Measurements from ENCODE around the gene TROAP.

The TROAP gene

GRCh38 chr12:49355913-49356312 lies 32.9 kb downstream of the TROAP start:
- Histone ChIP-seq H3K9me3 (ENCODE audit: control insufficient read depth, insufficient read depth, low read length) (no peaks in the 10 kb centered on the region), H3K27ac (ENCODE audit: low read length) (no peak overlapping the region), H3K4me1 (ENCODE audit: control insufficient read depth, insufficient read depth, low read length) (no peaks in the 10 kb centered on the region), H3K36me3 (ENCODE audit: control insufficient read depth, insufficient read depth, low read length) (no peaks in the 10 kb centered on the region), H3K27me3 (ENCODE audit: control insufficient read depth, insufficient read depth, low read length) (no peaks in the 10 kb centered on the region), H3K4me3 (ENCODE audit: low read length) (no peak overlapping the region)
- WGBS (ENCODE audit: insufficient coverage, insufficient read length), result no CpG with 5 or more reads among the region's 10 CpGs
- no peak for DNase-seq (ENCODE audit: low read depth, low spot score)

GRCh38 chr12:49357103-49357678 lies 34.1 kb downstream of the TROAP start:
- H3K36me3 ChIP-seq (ENCODE audit: control insufficient read depth, insufficient read depth, low read length), result no peaks in the 10 kb centered on the region
- no peaks in the 10 kb centered on the region for H3K4me1 ChIP-seq (ENCODE audit: control insufficient read depth, insufficient read depth, low read length)
- no peak for DNase-seq (ENCODE audit: low read depth, low spot score)
- no peaks in the 10 kb centered on the region for H3K27me3 ChIP-seq (ENCODE audit: control insufficient read depth, insufficient read depth, low read length)
- H3K4me3 ChIP-seq (ENCODE audit: low read length), result no peak overlapping the region
- no CpG with 5 or more reads among the region's 3 CpGs for WGBS (ENCODE audit: insufficient coverage, insufficient read length)
- H3K9me3 ChIP-seq (ENCODE audit: control insufficient read depth, insufficient read depth, low read length), result no peaks in the 10 kb centered on the region
- H3K27ac ChIP-seq (ENCODE audit: low read length), result no peak overlapping the region

GRCh38 chr12:49358483-49359141 lies 35.6 kb downstream of the TROAP start:
- DNase-seq (ENCODE audit: low read depth, low spot score), result no peak
- no peaks in the 10 kb centered on the region for H3K4me1 ChIP-seq (ENCODE audit: control insufficient read depth, insufficient read depth, low read length)
- no peak overlapping the region for H3K27ac ChIP-seq (ENCODE audit: low read length)
- no peaks in the 10 kb centered on the region for H3K36me3 ChIP-seq (ENCODE audit: control insufficient read depth, insufficient read depth, low read length)
- H3K27me3 ChIP-seq (ENCODE audit: control insufficient read depth, insufficient read depth, low read length), result no peaks in the 10 kb centered on the region
- H3K4me3 ChIP-seq (ENCODE audit: low read length), result no peak overlapping the region
- no CpG with 5 or more reads among the region's 7 CpGs for WGBS (ENCODE audit: insufficient coverage, insufficient read length)
- no peaks in the 10 kb centered on the region for H3K9me3 ChIP-seq (ENCODE audit: control insufficient read depth, insufficient read depth, low read length)

GRCh38 chr12:49359671-49360070 lies 36.6 kb downstream of the TROAP start:
- WGBS (ENCODE audit: insufficient coverage, insufficient read length), result no CpG with 5 or more reads among the region's 7 CpGs

GRCh38 chr12:49362077-49362476 lies 39.0 kb downstream of the TROAP start:
- WGBS (ENCODE audit: insufficient coverage, insufficient read length), result no CpG with 5 or more reads among the region's 1 CpG
- no peak for DNase-seq (ENCODE audit: low read depth, low spot score)

More at GRCh38 chr12:49359671-49360070, 36.6 kb downstream of the TROAP start:
- DNase-seq (ENCODE audit: low read depth, low spot score), result no peak
- H3K27me3 ChIP-seq (ENCODE audit: control insufficient read depth, insufficient read depth, low read length), result no peaks in the 10 kb centered on the region
- H3K9me3 ChIP-seq (ENCODE audit: control insufficient read depth, insufficient read depth, low read length), result no peaks in the 10 kb centered on the region
- H3K4me1 ChIP-seq (ENCODE audit: control insufficient read depth, insufficient read depth, low read length), result no peaks in the 10 kb centered on the region
- no peaks in the 10 kb centered on the region for H3K36me3 ChIP-seq (ENCODE audit: control insufficient read depth, insufficient read depth, low read length)
- no peak overlapping the region for H3K4me3 ChIP-seq (ENCODE audit: low read length)
- H3K27ac ChIP-seq (ENCODE audit: low read length), result no peak overlapping the region

GRCh38 chr12:49364989-49365388 lies 41.9 kb downstream of the TROAP start:
- H3K36me3 ChIP-seq (ENCODE audit: control insufficient read depth, insufficient read depth, low read length), result no peaks in the 10 kb centered on the region
- WGBS (ENCODE audit: insufficient coverage, insufficient read length), result no CpG with 5 or more reads among the region's 1 CpG
- H3K4me1 ChIP-seq (ENCODE audit: control insufficient read depth, insufficient read depth, low read length), result no peaks in the 10 kb centered on the region
- H3K4me3 ChIP-seq (ENCODE audit: low read length), result no peak overlapping the region
- DNase-seq (ENCODE audit: low read depth, low spot score), result no peak
- no peaks in the 10 kb centered on the region for H3K9me3 ChIP-seq (ENCODE audit: control insufficient read depth, insufficient read depth, low read length)
- no peak overlapping the region for H3K27ac ChIP-seq (ENCODE audit: low read length)
- no peaks in the 10 kb centered on the region for H3K27me3 ChIP-seq (ENCODE audit: control insufficient read depth, insufficient read depth, low read length)

More at GRCh38 chr12:49362077-49362476, 39.0 kb downstream of the TROAP start:
- Histone ChIP-seq H3K36me3 (ENCODE audit: control insufficient read depth, insufficient read depth, low read length) (no peaks in the 10 kb centered on the region), H3K4me3 (ENCODE audit: low read length) (no peak overlapping the region), H3K27me3 (ENCODE audit: control insufficient read depth, insufficient read depth, low read length) (no peaks in the 10 kb centered on the region), H3K4me1 (ENCODE audit: control insufficient read depth, insufficient read depth, low read length) (no peaks in the 10 kb centered on the region), H3K9me3 (ENCODE audit: control insufficient read depth, insufficient read depth, low read length) (no peaks in the 10 kb centered on the region), H3K27ac (ENCODE audit: low read length) (no peak overlapping the region)

GRCh38 chr12:49365542-49365941 lies 42.5 kb downstream of the TROAP start:
- no peaks in the 10 kb centered on the region for H3K9me3 ChIP-seq (ENCODE audit: control insufficient read depth, insufficient read depth, low read length)
- no peak overlapping the region for H3K4me3 ChIP-seq (ENCODE audit: low read length)
- H3K27ac ChIP-seq (ENCODE audit: low read length), result no peak overlapping the region
- WGBS (ENCODE audit: insufficient coverage, insufficient read length), result no CpG with 5 or more reads among the region's 5 CpGs
- H3K27me3 ChIP-seq (ENCODE audit: control insufficient read depth, insufficient read depth, low read length), result no peaks in the 10 kb centered on the region
- DNase-seq (ENCODE audit: low read depth, low spot score), result no peak
- H3K4me1 ChIP-seq (ENCODE audit: control insufficient read depth, insufficient read depth, low read length), result no peaks in the 10 kb centered on the region
- H3K36me3 ChIP-seq (ENCODE audit: control insufficient read depth, insufficient read depth, low read length), result no peaks in the 10 kb centered on the region

- H3K27ac ChIP-seq (ENCODE audit: low read length), result no peak overlapping the region
- no peak for DNase-seq (ENCODE audit: low read depth, low spot score)
- no peaks in the 10 kb centered on the region for H3K27me3 ChIP-seq (ENCODE audit: control insufficient read depth, insufficient read depth, low read length)
- no peaks in the 10 kb centered on the region for H3K9me3 ChIP-seq (ENCODE audit: control insufficient read depth, insufficient read depth, low read length)
- no peaks in the 10 kb centered on the region for H3K36me3 ChIP-seq (ENCODE audit: control insufficient read depth, insufficient read depth, low read length)
- no peaks in the 10 kb centered on the region for H3K4me1 ChIP-seq (ENCODE audit: control insufficient read depth, insufficient read depth, low read length)
- no CpG with 5 or more reads among the region's 38 CpGs for WGBS (ENCODE audit: insufficient coverage, insufficient read length)
- H3K4me3 ChIP-seq (ENCODE audit: low read length), result peak overlapping the region; percentile 81; the same call in 1 of the 2 replicates
Measured at GRCh38 chr12:49366096-49366651, 43.1 kb downstream of the TROAP start.

GRCh38 chr12:49366652-49367380 lies 43.8 kb downstream of the TROAP start:
- no peaks in the 10 kb centered on the region for H3K4me1 ChIP-seq (ENCODE audit: control insufficient read depth, insufficient read depth, low read length)

GRCh38 chr12:49367381-49368239 lies 44.6 kb downstream of the TROAP start, which contains the start of gene SPATS2:
Gene SPATS2 (plus strand): TSS chr12:49367462. CDS start chr12:49461013, 93,551 bp downstream.
- no CpG with 5 or more reads among the region's 52 CpGs for WGBS (ENCODE audit: insufficient coverage, insufficient read length)
- Histone ChIP-seq H3K4me1 (ENCODE audit: control insufficient read depth, insufficient read depth, low read length) (no peaks in the 10 kb centered on the region), H3K4me3 (ENCODE audit: low read length) (peak within 1 kb of the TSS; percentile 81; the same call in 1 of the 2 replicates), H3K27me3 (ENCODE audit: control insufficient read depth, insufficient read depth, low read length) (no peaks in the 10 kb centered on the region), H3K27ac (ENCODE audit: low read length) (no peak within 1 kb of the TSS), H3K9me3 (ENCODE audit: control insufficient read depth, insufficient read depth, low read length) (no peaks in the 10 kb centered on the region), H3K36me3 (ENCODE audit: control insufficient read depth, insufficient read depth, low read length) (no peaks in the 10 kb centered on the region)
- no peak for DNase-seq (ENCODE audit: low read depth, low spot score)

More at GRCh38 chr12:49366652-49367380, 43.8 kb downstream of the TROAP start:
- H3K9me3 ChIP-seq (ENCODE audit: control insufficient read depth, insufficient read depth, low read length), result no peaks in the 10 kb centered on the region
- no peaks in the 10 kb centered on the region for H3K27me3 ChIP-seq (ENCODE audit: control insufficient read depth, insufficient read depth, low read length)
- WGBS (ENCODE audit: insufficient coverage, insufficient read length), result no CpG with 5 or more reads among the region's 97 CpGs
- H3K27ac ChIP-seq (ENCODE audit: low read length), result no peak overlapping the region
- no peaks in the 10 kb centered on the region for H3K36me3 ChIP-seq (ENCODE audit: control insufficient read depth, insufficient read depth, low read length)
- H3K4me3 ChIP-seq (ENCODE audit: low read length), result peak overlapping the region; percentile 81; the same call in 1 of the 2 replicates
- DNase-seq (ENCODE audit: low read depth, low spot score), result no peak
